Occipital lobe (tissue), 2 donors: ENCODE results near the gene MUC5AC. TPM values are rescaled to one million over a fixed set of nuclear protein-coding genes. Genes with fewer than 3 reads are reported as not detected.
"Not testable (repeated sequence)": the region's sequence is repeated elsewhere in the genome, so short reads cannot be mapped to it uniquely, and the experiment has no call there.

Experiments
- DNase-seq: peaks from one replicate; lab custom pipeline; 2025; lab: John Stamatoyannopoulos, UW
- total RNA-seq: library from RNA; depleted of rRNA; stranded (reverse); fragments of >200 nt; gene quantifications from one replicate; pipeline ENCODE4 v1.2.3, GENCODE V29; 2014

MUC5AC gene
- total RNA-seq, 1 donor from 2014 or later, result not detected

DNA sequence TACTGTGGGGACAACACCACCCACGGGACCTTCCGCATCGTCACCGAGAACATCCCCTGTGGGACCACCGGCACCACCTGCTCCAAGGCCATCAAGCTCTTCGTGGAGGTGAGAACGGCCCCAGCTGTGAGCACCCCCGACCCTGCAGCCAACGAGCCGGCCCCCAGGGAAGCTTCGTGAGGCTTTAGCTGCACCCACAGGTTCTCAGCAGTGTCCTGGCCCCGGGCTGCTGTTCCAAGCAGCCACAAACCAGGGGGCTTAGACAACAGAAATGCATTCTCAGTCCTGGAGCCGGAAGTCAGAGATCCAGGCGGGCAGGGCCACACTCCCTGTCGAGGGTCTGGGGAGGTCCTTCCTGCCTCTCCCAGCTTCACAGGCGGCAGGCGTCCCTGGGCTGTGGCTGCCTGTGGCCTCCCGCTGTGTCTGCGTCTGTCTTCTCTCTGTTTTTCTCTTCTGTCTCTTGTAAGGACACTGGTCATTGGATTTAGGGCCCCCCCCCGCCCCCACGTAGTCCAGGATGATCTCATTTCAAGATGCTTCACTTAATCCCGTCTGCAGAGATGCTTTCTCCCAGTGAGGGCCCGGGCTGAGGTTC is 77.7 kb downstream of the MUC5AC start:
- no peak for DNase-seq

DNA sequence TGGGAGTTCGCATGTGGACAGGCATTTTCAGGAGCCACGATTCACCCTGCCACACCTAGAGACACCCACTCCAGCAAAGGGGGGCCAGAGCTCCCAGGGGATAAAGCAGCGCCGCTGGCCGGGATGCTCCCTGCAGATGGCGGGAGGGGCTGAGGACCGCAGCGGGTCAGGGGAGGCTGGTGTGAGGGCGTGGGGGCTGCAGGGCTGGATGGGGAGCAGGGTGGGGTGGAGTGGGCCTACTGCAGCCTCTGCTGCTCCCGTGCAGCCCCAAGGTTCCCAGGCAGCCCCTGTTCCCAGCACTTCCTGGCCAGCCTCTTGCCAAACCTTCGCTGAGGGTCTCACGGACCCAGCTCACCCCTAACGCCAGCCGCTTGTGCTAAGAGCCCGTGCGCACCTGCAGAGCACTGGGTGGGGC is 78.2 kb downstream of the MUC5AC start:
- DNase-seq, result no peak

DNA sequence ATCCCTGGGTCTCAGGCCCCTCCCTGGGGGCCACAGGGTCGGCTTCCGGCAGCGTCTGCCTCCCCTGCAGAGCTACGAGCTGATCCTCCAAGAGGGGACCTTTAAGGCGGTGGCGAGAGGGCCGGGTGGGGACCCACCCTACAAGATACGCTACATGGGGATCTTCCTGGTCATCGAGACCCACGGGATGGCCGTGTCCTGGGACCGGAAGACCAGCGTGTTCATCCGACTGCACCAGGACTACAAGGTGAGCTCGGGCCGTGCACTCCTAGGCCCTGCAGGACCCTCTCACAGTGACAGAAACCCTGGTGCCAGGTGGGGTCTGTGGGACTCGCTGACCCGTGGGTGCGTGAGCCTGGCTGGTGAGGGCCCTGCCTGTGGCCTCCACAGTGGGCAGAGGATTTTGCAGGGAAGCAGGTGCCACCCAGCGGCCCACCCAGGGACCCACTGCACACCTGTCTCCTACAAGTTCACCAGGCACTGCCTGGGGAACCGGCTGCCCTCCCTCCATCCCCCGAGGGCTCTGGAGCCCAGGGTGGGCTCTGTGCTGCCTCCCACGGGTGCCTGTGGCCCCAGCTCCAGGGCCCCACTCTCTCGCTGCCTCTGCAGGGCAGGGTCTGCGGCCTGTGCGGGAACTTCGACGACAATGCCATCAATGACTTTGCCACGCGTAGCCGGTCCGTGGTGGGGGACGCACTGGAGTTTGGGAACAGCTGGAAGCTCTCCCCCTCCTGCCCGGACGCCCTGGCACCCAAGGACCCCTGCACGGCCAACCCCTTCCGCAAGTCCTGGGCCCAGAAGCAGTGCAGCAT is 78.8 kb downstream of the MUC5AC start:
- no peak for DNase-seq

DNA sequence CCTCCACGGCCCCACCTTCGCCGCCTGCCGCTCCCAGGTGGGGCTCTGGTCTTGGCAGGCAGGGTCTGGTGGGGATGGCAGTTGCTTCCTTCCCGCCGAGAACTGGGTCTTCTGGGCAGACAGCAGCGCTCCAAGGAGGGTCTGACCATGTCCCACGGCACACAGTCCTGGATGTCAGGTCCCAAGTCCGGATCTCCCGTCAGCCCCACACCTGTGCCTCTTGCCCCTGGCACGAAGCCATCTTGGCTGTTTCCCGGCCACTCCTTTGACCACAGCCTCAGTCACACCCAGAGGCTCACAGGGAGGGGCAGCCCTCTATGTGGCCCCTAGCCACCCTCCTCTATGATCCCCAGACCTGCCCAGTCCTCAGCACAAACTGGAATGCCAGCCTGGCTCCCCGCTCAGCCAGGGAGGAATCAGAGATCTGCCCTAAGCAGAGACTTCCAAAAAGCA is 79.4 kb downstream of the MUC5AC start:
- no peak for DNase-seq

DNA sequence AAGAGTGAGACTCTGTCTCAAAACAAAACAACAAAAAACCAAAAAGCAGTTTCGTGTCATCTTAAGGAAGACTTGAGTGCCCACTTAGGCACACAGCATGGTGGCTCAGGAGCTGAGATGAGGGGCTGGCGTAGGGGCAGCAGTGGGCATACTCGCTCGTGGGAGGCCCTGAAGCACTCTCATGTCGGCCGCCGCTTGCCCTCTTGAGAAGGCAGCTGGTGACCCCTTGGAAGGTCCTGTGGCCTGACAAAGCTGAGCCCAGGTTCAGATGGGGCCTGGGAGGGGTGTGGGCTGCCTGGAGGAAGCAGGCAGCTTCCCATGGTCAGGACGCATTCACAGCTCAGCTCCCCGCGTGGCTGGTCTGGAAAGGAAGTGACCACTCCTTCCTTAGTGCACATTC is 80.1 kb downstream of the MUC5AC start:
- DNase-seq, result no peak

DNA sequence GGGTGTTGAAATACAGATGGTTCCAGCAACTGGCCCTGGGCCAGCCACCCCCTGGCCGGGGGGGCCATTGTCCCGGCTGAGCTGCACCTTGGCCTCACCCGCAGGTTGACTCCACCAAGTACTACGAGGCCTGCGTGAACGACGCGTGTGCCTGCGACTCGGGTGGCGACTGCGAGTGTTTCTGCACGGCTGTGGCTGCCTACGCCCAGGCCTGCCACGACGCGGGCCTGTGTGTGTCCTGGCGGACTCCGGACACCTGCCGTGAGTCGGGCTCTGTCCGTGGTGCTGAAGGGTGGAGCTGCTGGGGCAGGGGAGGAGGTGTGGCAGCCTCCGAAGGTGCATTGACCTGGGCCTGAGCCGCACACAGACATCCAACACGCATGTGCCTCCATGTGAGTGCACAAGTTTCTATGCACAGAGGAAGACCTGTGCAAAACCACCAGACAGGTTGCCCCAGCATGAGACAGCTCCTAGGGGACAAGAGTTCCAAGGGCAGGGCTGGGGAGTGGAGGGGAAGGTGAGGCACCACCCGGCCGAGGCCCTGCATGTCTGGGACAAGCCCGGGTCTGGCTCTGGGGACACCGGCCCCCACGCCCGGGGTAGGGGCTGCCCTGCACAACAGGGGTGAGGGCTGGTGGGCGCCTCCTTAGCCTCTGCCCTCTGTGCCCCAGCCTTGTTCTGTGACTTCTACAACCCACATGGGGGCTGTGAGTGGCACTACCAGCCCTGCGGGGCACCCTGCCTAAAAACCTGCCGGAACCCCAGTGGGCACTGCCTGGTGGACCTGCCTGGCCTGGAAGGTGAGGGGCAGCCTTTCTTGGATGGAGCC is 81.2 kb downstream of the MUC5AC start:
- DNase-seq, result no peak

DNA sequence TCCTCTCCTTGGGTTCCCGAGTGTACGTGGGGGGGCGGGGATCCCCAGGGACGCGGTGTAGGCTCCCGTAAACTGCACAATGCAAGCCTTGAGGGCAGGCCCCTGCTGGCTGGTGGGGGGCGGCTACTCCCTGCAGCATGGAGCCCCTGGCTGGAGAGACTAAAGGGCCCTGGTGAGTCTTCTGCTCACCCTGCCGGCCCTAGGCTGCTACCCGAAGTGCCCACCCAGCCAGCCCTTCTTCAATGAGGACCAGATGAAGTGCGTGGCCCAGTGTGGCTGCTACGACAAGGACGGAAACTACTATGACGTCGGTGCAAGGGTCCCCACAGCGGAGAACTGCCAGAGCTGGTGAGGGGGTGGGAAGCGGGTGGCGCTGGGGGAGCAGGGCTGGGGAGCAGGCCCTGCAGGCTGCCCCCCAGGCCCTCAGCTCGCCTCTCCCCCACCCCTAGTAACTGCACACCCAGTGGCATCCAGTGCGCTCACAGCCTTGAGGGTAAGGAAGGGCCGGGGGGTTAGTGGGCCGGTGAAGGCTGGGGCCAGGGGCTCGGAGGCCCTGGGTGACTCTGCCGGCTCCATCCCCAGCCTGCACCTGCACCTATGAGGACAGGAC is 81.9 kb downstream of the MUC5AC start:
- DNase-seq, result no peak

DNA sequence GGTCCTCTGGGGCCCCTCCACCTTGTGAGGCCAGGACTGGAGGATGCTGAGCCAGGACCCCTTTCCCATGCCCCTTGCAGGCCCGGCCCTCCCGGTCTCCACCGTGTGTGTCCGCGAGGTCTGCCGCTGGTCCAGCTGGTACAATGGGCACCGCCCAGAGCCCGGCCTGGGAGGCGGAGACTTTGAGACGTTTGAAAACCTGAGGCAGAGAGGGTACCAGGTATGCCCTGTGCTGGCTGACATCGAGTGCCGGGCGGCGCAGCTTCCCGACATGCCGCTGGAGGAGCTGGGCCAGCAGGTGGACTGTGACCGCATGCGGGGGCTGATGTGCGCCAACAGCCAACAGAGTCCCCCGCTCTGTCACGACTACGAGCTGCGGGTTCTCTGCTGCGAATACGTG is 83.0 kb downstream of the MUC5AC start:
- no peak for DNase-seq

DNA sequence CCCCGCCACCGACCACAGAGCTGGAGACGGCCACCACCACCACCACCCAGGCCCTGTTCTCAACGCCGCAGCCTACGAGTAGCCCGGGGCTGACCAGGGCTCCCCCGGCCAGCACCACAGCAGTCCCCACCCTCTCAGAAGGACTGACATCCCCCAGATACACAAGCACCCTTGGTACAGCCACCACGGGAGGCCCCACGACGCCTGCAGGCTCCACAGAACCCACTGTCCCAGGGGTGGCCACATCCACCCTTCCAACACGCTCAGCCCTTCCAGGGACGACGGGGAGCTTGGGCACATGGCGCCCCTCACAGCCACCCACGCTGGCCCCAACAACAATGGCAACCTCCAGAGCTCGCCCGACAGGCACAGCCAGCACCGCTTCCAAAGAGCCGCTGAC is 84.0 kb downstream of the MUC5AC start:
- no peak for DNase-seq

DNA sequence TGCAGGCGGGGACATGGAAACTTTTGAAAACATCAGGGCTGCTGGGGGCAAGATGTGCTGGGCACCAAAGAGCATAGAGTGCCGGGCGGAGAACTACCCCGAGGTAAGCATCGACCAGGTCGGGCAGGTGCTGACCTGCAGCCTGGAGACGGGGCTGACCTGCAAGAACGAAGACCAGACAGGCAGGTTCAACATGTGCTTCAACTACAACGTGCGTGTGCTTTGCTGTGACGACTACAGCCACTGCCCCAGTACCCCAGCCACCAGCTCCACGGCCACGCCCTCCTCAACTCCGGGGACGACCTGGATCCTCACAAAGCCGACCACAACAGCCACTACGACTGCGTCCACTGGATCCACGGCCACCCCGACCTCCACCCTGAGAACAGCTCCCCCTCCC is 84.5 kb downstream of the MUC5AC start:
- no peak for DNase-seq

DNA sequence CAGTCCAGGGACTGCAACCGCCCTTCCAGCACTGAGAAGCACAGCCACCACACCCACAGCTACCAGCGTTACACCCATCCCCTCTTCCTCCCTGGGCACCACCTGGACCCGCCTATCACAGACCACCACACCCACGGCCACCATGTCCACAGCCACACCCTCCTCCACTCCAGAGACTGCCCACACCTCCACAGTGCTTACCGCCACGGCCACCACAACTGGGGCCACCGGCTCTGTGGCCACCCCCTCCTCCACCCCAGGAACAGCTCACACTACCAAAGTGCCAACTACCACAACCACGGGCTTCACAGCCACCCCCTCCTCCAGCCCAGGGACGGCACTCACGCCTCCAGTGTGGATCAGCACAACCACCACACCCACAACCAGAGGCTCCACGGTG is 85.0 kb downstream of the MUC5AC start:
- not testable (repeated sequence) for DNase-seq

DNA sequence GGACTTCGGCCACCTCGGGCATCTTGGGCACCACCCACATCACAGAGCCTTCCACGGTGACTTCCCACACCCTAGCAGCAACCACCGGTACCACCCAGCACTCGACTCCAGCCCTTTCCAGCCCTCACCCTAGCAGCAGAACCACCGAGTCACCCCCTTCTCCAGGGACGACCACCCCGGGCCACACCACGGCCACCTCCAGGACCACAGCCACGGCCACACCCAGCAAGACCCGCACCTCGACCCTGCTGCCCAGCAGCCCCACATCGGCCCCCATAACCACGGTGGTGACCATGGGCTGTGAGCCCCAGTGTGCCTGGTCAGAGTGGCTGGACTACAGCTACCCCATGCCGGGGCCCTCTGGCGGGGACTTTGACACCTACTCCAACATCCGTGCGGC is 85.8 kb downstream of the MUC5AC start:
- DNase-seq, result not testable (repeated sequence)

DNA sequence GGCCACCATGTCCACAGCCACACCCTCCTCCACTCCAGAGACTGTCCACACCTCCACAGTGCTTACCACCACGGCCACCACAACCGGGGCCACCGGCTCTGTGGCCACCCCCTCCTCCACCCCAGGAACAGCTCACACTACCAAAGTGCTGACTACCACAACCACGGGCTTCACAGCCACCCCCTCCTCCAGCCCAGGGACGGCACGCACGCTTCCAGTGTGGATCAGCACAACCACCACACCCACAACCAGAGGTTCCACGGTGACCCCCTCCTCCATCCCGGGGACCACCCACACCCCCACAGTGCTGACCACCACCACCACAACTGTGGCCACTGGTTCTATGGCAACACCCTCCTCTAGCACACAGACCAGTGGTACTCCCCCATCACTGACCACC is 86.8 kb downstream of the MUC5AC start:
- not testable (repeated sequence) for DNase-seq

DNA sequence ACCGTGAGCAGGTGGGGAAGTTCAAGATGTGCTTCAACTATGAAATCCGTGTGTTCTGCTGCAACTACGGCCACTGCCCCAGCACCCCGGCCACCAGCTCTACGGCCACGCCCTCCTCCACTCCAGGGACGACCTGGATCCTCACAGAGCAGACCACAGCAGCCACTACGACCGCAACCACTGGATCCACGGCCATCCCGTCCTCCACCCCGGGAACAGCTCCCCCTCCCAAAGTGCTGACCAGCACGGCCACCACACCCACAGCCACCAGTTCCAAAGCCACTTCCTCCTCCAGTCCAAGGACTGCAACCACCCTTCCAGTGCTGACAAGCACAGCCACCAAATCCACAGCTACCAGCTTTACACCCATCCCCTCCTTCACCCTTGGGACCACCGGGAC is 88.0 kb downstream of the MUC5AC start:
- DNase-seq, result not testable (repeated sequence)

DNA sequence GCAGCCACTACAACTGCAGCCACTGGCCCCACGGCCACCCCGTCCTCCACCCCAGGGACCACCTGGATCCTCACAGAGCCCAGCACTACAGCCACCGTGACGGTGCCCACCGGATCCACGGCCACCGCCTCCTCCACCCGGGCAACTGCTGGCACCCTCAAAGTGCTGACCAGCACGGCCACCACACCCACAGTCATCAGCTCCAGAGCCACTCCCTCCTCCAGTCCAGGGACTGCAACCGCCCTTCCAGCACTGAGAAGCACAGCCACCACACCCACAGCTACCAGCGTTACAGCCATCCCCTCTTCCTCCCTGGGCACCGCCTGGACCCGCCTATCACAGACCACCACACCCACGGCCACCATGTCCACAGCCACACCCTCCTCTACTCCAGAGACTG is 88.5 kb downstream of the MUC5AC start:
- DNase-seq, result not testable (repeated sequence)

DNA sequence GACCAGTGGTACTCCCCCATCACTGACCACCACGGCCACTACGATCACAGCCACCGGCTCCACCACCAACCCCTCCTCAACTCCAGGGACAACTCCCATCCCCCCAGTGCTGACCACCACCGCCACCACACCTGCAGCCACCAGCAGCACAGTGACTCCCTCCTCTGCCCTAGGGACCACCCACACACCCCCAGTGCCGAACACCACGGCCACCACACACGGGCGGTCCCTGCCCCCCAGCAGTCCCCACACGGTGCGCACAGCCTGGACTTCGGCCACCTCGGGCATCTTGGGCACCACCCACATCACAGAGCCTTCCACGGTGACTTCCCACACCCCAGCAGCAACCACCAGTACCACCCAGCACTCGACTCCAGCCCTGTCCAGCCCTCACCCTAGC is 89.3 kb downstream of the MUC5AC start:
- DNase-seq, result not testable (repeated sequence)

DNA sequence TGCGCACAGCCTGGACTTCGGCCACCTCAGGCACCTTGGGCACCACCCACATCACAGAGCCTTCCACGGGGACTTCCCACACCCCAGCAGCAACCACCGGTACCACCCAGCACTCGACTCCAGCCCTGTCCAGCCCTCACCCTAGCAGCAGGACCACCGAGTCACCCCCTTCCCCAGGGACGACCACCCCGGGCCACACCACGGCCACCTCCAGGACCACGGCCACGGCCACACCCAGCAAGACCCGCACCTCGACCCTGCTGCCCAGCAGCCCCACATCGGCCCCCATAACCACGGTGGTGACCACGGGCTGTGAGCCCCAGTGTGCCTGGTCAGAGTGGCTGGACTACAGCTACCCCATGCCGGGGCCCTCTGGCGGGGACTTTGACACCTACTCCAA is 91.2 kb downstream of the MUC5AC start:
- DNase-seq, result not testable (repeated sequence)

DNA sequence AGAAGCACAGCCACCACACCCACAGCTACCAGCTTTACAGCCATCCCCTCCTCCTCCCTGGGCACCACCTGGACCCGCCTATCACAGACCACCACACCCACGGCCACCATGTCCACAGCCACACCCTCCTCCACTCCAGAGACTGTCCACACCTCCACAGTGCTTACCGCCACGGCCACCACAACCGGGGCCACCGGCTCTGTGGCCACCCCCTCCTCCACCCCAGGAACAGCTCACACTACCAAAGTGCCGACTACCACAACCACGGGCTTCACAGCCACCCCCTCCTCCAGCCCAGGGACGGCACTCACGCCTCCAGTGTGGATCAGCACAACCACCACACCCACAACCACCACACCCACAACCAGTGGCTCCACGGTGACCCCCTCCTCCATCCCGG is 92.7 kb downstream of the MUC5AC start:
- DNase-seq, result not testable (repeated sequence)
